T47D (cell line): ENCODE results near the gene AUNIP.

ENCODE experiments used
- DNase-seq, 2 experiments: peaks; one replicate each; pipeline versions ENCODE4 v3.0.0 to v3.0.0-alpha.2; 2011 to 2012; ENCODE audit warnings: low read depth in 1 of 2, low spot score in 1 of 2
- JUND ChIP-seq: IDR thresholded peaks from 2 replicates; pipeline ENCODE4 v1.6.1; 2012; ENCODE audit warnings: low read depth
- in situ Hi-C: cut with HindIII; loops from 2 replicates; pipeline ENCODE4 v1.10.0; 2016; ENCODE audit warnings: low sequenced_read_pairs, low pct_unique_long_range_greater_than_20kb

AUNIP gene

GRCh38 chr1:25879675-25880074, 20.4 kb upstream of the AUNIP start:
- TF ChIP-seq JUND: no peak
- DNase-seq: peak in 1 of 2 experiments; percentile 30
- in situ Hi-C loops: no loop called here

- no peak for TF ChIP-seq JUND
- peak in 1 of 2 experiments; percentile 68 for DNase-seq
- in situ Hi-C loops: no loop called here
Observed at GRCh38 chr1:25878690-25879089, 19.4 kb upstream of the AUNIP start.

GRCh38 chr1:25877155-25877554, 17.9 kb upstream of the AUNIP start:
- in situ Hi-C loops: no loop called here
- no peak for DNase-seq
- TF ChIP-seq JUND: no peak

- in situ Hi-C loops: no loop called here
- TF ChIP-seq JUND: no peak
- peak in 1 of 2 experiments; percentile 31 for DNase-seq
Observed at GRCh38 chr1:25876693-25877077, 17.4 kb upstream of the AUNIP start.

GRCh38 chr1:25875856-25876692, 16.8 kb upstream of the AUNIP start:
- in situ Hi-C loops: no loop called here
- TF ChIP-seq JUND: no peak
- no peak for DNase-seq

GRCh38 chr1:25875154-25875855, 16.0 kb upstream of the AUNIP start, which contains the start of gene PAQR7:
Gene PAQR7 (minus strand): TSS chr1:25875708. CDS start chr1:25863839, 11,869 bp downstream.
- DNase-seq: peak in 1 of 2 experiments; percentile 70
- in situ Hi-C loops: no loop called here
- TF ChIP-seq JUND: no peak

- TF ChIP-seq JUND: no peak
- no peak for DNase-seq
- in situ Hi-C loops: no loop called here
Observed at GRCh38 chr1:25874635-25875153, 15.4 kb upstream of the AUNIP start.

- DNase-seq: no peak
- in situ Hi-C loops: no loop called here
- TF ChIP-seq JUND: no peak
Observed at GRCh38 chr1:25874209-25874608, 15.0 kb upstream of the AUNIP start.

GRCh38 chr1:25873120-25873519, 13.9 kb upstream of the AUNIP start:
- TF ChIP-seq JUND: no peak
- in situ Hi-C loops: no loop called here

GRCh38 chr1:25872713-25873112, 13.5 kb upstream of the AUNIP start:
- in situ Hi-C loops: no loop called here
- no peak for DNase-seq
- no peak for TF ChIP-seq JUND

More at GRCh38 chr1:25873120-25873519, 13.9 kb upstream of the AUNIP start:
- DNase-seq: no peak

- DNase-seq: peak in 1 of 2 experiments; percentile 89
- in situ Hi-C loops: no loop called here
- TF ChIP-seq JUND: no peak
Observed at GRCh38 chr1:25871704-25872494, 12.6 kb upstream of the AUNIP start.

GRCh38 chr1:25871086-25871703, 11.9 kb upstream of the AUNIP start:
- TF ChIP-seq JUND: no peak
- no peak for DNase-seq
- in situ Hi-C loops: no loop called here
